AG04450 (cell line): Measurements from ENCODE around the gene TNFRSF13B. TPM values are rescaled to one million over a fixed set of nuclear protein-coding genes. Genes with fewer than 3 reads are reported as not detected.

ENCODE experiments used
- CTCF ChIA-PET: fragments of 300-600, 350-600 bp; formaldehyde crosslinking; extraction: SDS; loops from one replicate; lab custom pipeline; 2022; ENCODE audit warnings: antibody characterized with exemption, inconsistent platforms; lab: Charles Lee
- POLR2A ChIA-PET: fragments of 350-600 bp; formaldehyde crosslinking; extraction: SDS; loops from one replicate; lab custom pipeline; 2021; ENCODE audit warnings: antibody characterized with exemption, inconsistent platforms; lab: Yijun Ruan, JAX
- DNase-seq: peaks from one replicate; pipeline ENCODE4 v3.0.0-alpha.2; 2011; ENCODE audit warnings: low read depth, low spot score
- H3K27ac ChIP-seq: one replicate; pipeline ENCODE4 v1.5.1; 2012; ENCODE audit warnings: low read depth, low read length, control low read depth
- H3K27me3 ChIP-seq: one replicate; pipeline ENCODE4 v1.6.0; 2012; ENCODE audit warnings: low read length; ENCODE audit not compliant: control insufficient read depth, insufficient read depth
- H3K4me3 ChIP-seq: 2 replicates; pipeline ENCODE4 v1.5.1; 2011; ENCODE audit warnings: mild to moderate bottlenecking, low read depth, low read length, control low read depth
- H3K9me3 ChIP-seq: 2 replicates; pipeline ENCODE4 v1.5.1; 2012; ENCODE audit warnings: low read length; ENCODE audit not compliant: control insufficient read depth, insufficient read depth
- CTCF ChIP-seq: IDR thresholded peaks from 2 replicates; pipeline ENCODE4 v1.5.1; 2011; ENCODE audit warnings: low read depth, low read length, control low read depth, inconsistent platforms
- polyA plus RNA-seq: library from polyadenylated mRNA; depleted of rRNA; stranded (reverse); fragments of >200 nt; gene quantifications from 2 replicates; pipeline ENCODE4 v1.2.3, GENCODE V29; 2011

The TNFRSF13B gene
- polyA plus RNA-seq, 1 experiment = not detected

DNA sequence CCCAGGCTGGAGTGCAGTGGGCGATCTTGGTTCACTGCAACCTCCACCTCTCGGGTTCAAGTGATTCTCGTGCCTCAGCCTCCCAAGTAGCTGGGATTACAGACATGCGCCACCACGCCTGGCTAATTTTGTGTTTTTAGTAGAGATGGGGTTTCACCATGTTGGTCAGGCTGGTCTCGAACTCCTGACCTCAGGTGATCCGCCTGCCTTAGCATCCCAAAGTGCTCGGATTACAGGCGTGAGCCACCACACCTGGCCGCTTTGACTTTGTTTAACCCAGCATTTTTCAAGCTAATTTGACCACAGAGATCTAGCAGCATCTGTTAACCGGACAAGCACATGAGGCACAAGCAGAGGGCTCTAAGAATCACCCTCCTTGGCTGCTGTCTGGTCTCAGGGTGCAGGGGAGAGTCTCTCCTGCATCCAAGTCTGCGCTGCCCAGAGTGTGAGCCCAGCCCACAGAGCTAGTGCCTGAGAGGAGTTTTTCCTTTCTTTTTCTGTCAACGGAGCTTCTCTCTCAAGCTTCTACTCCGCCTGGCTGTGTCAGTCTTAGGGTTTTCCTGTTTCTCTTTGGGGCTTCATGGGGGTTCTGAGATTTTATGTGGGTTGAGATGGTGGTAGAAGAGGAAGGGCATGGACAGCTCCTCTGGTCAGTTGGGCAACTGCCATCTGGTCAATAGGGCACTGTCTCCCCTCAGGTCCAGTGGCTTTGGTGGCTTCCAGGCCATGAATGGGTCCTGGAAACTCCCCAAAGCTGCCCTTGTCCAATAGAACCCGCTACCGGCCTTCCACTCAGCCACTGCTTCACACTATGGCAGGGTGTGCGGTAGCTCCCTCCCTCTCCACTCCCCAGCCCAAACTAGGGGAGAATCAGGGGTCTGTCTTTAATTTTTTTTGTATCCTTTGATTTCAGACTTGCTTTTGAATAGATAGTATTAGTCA, 59.6 kb downstream of the TNFRSF13B start:
- TF ChIP-seq CTCF = no peak
- no peak for DNase-seq
- POLR2A ChIA-PET = no interaction called here
- H3K9me3 ChIP-seq = no peaks in the 10 kb centered on the region; the same call in 1 of the 2 replicates
- CTCF ChIA-PET = no interaction called here
- H3K27me3 ChIP-seq = peaks cover 54% of the 10 kb centered on the region
- no peak overlapping the region for H3K27ac ChIP-seq
- no peak overlapping the region for H3K4me3 ChIP-seq

GRCh38 chr17:16911141-16911937, 60.6 kb downstream of the TNFRSF13B start:
- ChIA-PET CTCF (no interaction called here), POLR2A (no interaction called here)
- Histone ChIP-seq H3K27me3 (peaks cover 51% of the 10 kb centered on the region), H3K4me3 (no peak overlapping the region), H3K27ac (no peak overlapping the region), H3K9me3 (no peaks in the 10 kb centered on the region; the same call in 1 of the 2 replicates)
- no peak for DNase-seq
- TF ChIP-seq CTCF = no peak

- H3K27ac ChIP-seq = no peak overlapping the region
- peaks cover 47% of the 10 kb centered on the region for H3K27me3 ChIP-seq
- H3K9me3 ChIP-seq = no peaks in the 10 kb centered on the region; the same call in 1 of the 2 replicates
- DNase-seq = no peak
- H3K4me3 ChIP-seq = no peak overlapping the region
- TF ChIP-seq CTCF = no peak
- ChIA-PET POLR2A (no interaction called here), CTCF (no interaction called here)
These were observed 61.6 kb downstream of the TNFRSF13B start for GRCh38 chr17:16910341-16910740.

GRCh38 chr17:16909472-16910246, 62.3 kb downstream of the TNFRSF13B start:
- no peak for TF ChIP-seq CTCF
- peaks cover 46% of the 10 kb centered on the region for H3K27me3 ChIP-seq
- H3K27ac ChIP-seq = no peak overlapping the region
- no peaks in the 10 kb centered on the region; the same call in 1 of the 2 replicates for H3K9me3 ChIP-seq
- ChIA-PET CTCF (no interaction called here), POLR2A (no interaction called here)
- H3K4me3 ChIP-seq = no peak overlapping the region
- no peak for DNase-seq
